SU-DHL-6 (cell line): ENCODE measurements around the gene PALLD.

ENCODE experiments used
- H2AFZ ChIP-seq: fragments of 200-600 bp; sonication (generic); 2 replicates; pipeline ENCODE4 v1.6.1; 2014; ENCODE audit warnings: low read depth, mild to moderate bottlenecking, moderate library complexity, mixed read lengths, antibody characterized with exemption, low read length; ENCODE audit not compliant: severe bottlenecking
- H3F3A ChIP-seq: fragments of 200-600 bp; shearing (Covaris generic); 2 replicates; pipeline ENCODE4 v1.6.0; 2016; ENCODE audit warnings: antibody characterized with exemption, mild to moderate bottlenecking; ENCODE audit not compliant: insufficient read depth
- H3K27ac ChIP-seq: fragments of 200-600 bp; sonication (generic); 2 replicates; pipeline ENCODE4 v1.5.1; 2016; ENCODE audit warnings: low read depth, mild to moderate bottlenecking, low read length, moderate library complexity, mixed read lengths
- H3K27me3 ChIP-seq: fragments of 200-600 bp; sonication (generic), shearing (Covaris generic); 2 replicates; pipeline ENCODE4 v1.6.0; 2014; ENCODE audit warnings: mild to moderate bottlenecking, low read length
- H3K36me3 ChIP-seq: fragments of 200-600 bp; sonication (generic); 2 replicates; pipeline ENCODE4 v1.6.1; 2014; ENCODE audit warnings: mild to moderate bottlenecking, low read length, mixed read lengths
- H3K4me2 ChIP-seq: fragments of 300-600, 200-600 bp; shearing (Covaris generic), sonication (generic); 2 replicates; pipeline ENCODE4 v1.6.0; 2014; ENCODE audit warnings: low read length, low read depth, mild to moderate bottlenecking; ENCODE audit not compliant: poor library complexity, severe bottlenecking
- H3K4me3 ChIP-seq: fragments of 200-600 bp; sonication (generic); 2 replicates; pipeline ENCODE4 v1.5.1; 2014; ENCODE audit warnings: antibody characterized with exemption, low read length, mild to moderate bottlenecking, mixed read lengths; ENCODE audit not compliant: insufficient read depth, poor library complexity, severe bottlenecking
- H3K79me2 ChIP-seq: fragments of 200-600 bp; sonication (generic); 2 replicates; pipeline ENCODE4 v1.6.1; 2014; ENCODE audit warnings: mild to moderate bottlenecking, low read length, moderate library complexity; ENCODE audit not compliant: insufficient read depth
- H3K9ac ChIP-seq: fragments of 200-600 bp; sonication (generic); 2 replicates; pipeline ENCODE4 v1.7.0; 2014; ENCODE audit warnings: mild to moderate bottlenecking, low read length
- H3K9me2 ChIP-seq: fragments of 200-600 bp; sonication (generic); replicated peaks from 2 replicates; pipeline ENCODE4 v1.6.1; 2014; ENCODE audit warnings: low read length; ENCODE audit not compliant: insufficient read depth
- H3K9me3 ChIP-seq: fragments of 200-600 bp; sonication (generic); 2 replicates; pipeline ENCODE4 v1.6.1; 2014; ENCODE audit warnings: low read length, mixed read lengths; ENCODE audit not compliant: insufficient read depth
- H4K20me1 ChIP-seq: fragments of 200-600 bp; sonication (generic); 2 replicates; pipeline ENCODE4 v1.6.1; 2014; ENCODE audit warnings: low read depth, mild to moderate bottlenecking, antibody characterized with exemption, low read length, moderate library complexity, mixed read lengths
- EZH2phosphoT487 ChIP-seq: fragments of 200-600 bp; sonication (generic), shearing (Covaris generic); conservative IDR thresholded peaks from 2 replicates; pipeline ENCODE4 v1.6.1; 2018; ENCODE audit warnings: mild to moderate bottlenecking, antibody characterized with exemption, low read length, moderate library complexity, mixed read lengths
- TF ChIP-seq, protein P1 (sequence below): fragments of 200-600 bp; sonication (generic); IDR thresholded peaks from one replicate; pipeline ENCODE4 v1.5.1; 2017; ENCODE audit warnings: antibody characterized with exemption, mild to moderate bottlenecking, low read length, moderate library complexity; ENCODE audit not compliant: insufficient read depth, poor library complexity, severe bottlenecking

Gene PALLD

GRCh38 chr4:168639914-168640313 is 143.1 kb downstream of the PALLD start:
- Histone ChIP-seq H3K4me3 (no peak overlapping the region), H3K27me3 (no peaks in the 10 kb centered on the region), H3K36me3 (no peaks in the 10 kb centered on the region), H2AFZ (no peak overlapping the region), H3K79me2 (no peaks in the 10 kb centered on the region), H3K9me3 (no peaks in the 10 kb centered on the region), H3K9ac (no peak overlapping the region), H3K9me2 (no peaks in the 10 kb centered on the region), H3F3A (no peaks in the 10 kb centered on the region), H3K27ac (no peak overlapping the region), H3K4me2 (no peak overlapping the region), H4K20me1 (no peaks in the 10 kb centered on the region)
- TF ChIP-seq, protein P1, sequence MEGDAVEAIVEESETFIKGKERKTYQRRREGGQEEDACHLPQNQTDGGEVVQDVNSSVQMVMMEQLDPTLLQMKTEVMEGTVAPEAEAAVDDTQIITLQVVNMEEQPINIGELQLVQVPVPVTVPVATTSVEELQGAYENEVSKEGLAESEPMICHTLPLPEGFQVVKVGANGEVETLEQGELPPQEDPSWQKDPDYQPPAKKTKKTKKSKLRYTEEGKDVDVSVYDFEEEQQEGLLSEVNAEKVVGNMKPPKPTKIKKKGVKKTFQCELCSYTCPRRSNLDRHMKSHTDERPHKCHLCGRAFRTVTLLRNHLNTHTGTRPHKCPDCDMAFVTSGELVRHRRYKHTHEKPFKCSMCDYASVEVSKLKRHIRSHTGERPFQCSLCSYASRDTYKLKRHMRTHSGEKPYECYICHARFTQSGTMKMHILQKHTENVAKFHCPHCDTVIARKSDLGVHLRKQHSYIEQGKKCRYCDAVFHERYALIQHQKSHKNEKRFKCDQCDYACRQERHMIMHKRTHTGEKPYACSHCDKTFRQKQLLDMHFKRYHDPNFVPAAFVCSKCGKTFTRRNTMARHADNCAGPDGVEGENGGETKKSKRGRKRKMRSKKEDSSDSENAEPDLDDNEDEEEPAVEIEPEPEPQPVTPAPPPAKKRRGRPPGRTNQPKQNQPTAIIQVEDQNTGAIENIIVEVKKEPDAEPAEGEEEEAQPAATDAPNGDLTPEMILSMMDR, result no peak
- no peak for TF ChIP-seq EZH2phosphoT487

DNA sequence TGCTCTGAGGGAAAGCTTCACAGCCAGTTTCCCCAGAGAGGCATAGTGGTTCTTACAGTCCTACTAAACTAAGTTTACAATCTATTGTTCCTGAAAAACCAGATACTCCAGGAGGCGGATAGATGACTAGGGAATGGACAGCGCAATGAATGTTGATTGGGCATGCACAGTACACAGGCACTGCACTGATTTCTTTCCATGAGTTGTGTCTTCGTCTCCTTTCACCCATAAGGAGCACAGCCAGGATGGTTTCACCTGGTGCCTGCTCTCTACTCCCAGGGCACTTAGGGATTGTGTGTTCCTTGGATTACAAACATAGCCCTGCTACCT is 144.9 kb downstream of the PALLD start:
- H3K4me2 ChIP-seq, result no peak overlapping the region
- no peak overlapping the region for H3K9ac ChIP-seq
- no peaks in the 10 kb centered on the region for H3K79me2 ChIP-seq

DNA sequence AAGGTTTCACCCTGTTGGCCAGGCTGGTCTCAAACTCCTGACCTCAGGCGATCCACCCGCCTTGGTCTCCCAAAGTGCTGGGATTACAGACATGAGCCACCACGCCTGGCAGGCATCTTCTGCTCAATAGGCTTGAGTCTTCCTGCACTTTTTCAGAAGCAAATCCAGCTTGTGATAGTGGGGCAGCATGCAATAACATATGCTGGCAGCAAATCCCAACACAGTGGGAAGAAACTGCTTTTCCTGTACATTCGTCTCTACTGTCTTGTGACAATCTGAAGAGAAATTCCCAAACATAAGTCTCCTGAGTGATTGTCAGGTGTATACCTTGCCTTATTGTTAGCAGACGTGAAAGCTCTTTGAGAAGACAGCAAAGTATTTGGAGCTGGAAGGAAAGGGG is 145.7 kb downstream of the PALLD start:
- H3K27ac ChIP-seq, result no peak overlapping the region
- no peak overlapping the region for H2AFZ ChIP-seq
- no peaks in the 10 kb centered on the region for H3K79me2 ChIP-seq
- no peak overlapping the region for H3K4me2 ChIP-seq
- H4K20me1 ChIP-seq, result no peaks in the 10 kb centered on the region
- no peaks in the 10 kb centered on the region for H3F3A ChIP-seq
- H3K9me3 ChIP-seq, result no peaks in the 10 kb centered on the region
- no peak overlapping the region for H3K9ac ChIP-seq
- H3K27me3 ChIP-seq, result no peaks in the 10 kb centered on the region
- no peak overlapping the region for H3K4me3 ChIP-seq
- TF ChIP-seq, protein P1, result no peak
- TF ChIP-seq EZH2phosphoT487, result no peak
- H3K9me2 ChIP-seq, result no peaks in the 10 kb centered on the region
- H3K36me3 ChIP-seq, result no peaks in the 10 kb centered on the region

More for the DNA sequence above, 144.9 kb downstream of the PALLD start:
- Histone ChIP-seq H3K27me3 (no peaks in the 10 kb centered on the region), H3F3A (no peaks in the 10 kb centered on the region), H3K36me3 (no peaks in the 10 kb centered on the region), H4K20me1 (no peaks in the 10 kb centered on the region), H3K4me3 (no peak overlapping the region), H3K9me2 (no peaks in the 10 kb centered on the region), H2AFZ (no peak overlapping the region), H3K9me3 (no peaks in the 10 kb centered on the region), H3K27ac (no peak overlapping the region)
- no peak for TF ChIP-seq EZH2phosphoT487
- TF ChIP-seq, protein P1, result no peak
